Frontal cortex (tissue), 4 donors: Measurements from ENCODE around the gene RBPJL. TPM values are rescaled to one million over a fixed set of nuclear protein-coding genes. Genes with fewer than 3 reads are reported as not detected.

ENCODE experiments used
- DNase-seq, 2 donors: peaks; one replicate each; pipeline ENCODE4 v3.0.0; 2012; ENCODE audit warnings: low spot score in 2 of 2
- FAIRE-seq: peaks from 2 replicates; lab custom pipeline; 2012; peaks lifted over from hg19 to GRCh38; lab: Jason Lieb, UNC
- total RNA-seq: library from RNA; depleted of rRNA; stranded (reverse); fragments of >200 nt; gene quantifications from one replicate; pipeline ENCODE4 v1.2.3, GENCODE V29; 2014
- donor health status: control.
- donor health status: control.
- donor health status: control.

Gene RBPJL
- total RNA-seq, 1 donor from 2014 or later, result not detected

- DNase-seq, result peak in 1 of 2 donors; percentile 18
- no peak for FAIRE-seq
Measured at GRCh38 chr20:45292343-45292742, 14.3 kb upstream of the RBPJL start.

- no peak for FAIRE-seq
- DNase-seq, result peak; percentile 78 to 82
Measured at GRCh38 chr20:45293041-45294002, 13.3 kb upstream of the RBPJL start.

- FAIRE-seq (no peak), DNase-seq (no peak)
Measured at GRCh38 chr20:45294003-45294368, 12.7 kb upstream of the RBPJL start.

GRCh38 chr20:45294659-45295058, 12.0 kb upstream of the RBPJL start:
- FAIRE-seq (no peak), DNase-seq (no peak)

- FAIRE-seq, result no peak
- peak in 1 of 2 donors; percentile 6 for DNase-seq
Measured at GRCh38 chr20:45297786-45298497, 8.7 kb upstream of the RBPJL start.

GRCh38 chr20:45299786-45300185, 6.9 kb upstream of the RBPJL start:
- FAIRE-seq (no peak), DNase-seq (no peak)

- no peak for FAIRE-seq
- DNase-seq, result peak in 1 of 2 donors; percentile 4
Measured at GRCh38 chr20:45300961-45301360, 5.7 kb upstream of the RBPJL start.

- no peak for FAIRE-seq
- DNase-seq, result no peak
Measured at GRCh38 chr20:45301824-45302271, 4.8 kb upstream of the RBPJL start.

GRCh38 chr20:45303586-45304463, 2.8 kb upstream of the RBPJL start:
- DNase-seq (no peak), FAIRE-seq (no peak)

- FAIRE-seq (no peak), DNase-seq (peak in 1 of 2 donors; percentile 6)
Measured at GRCh38 chr20:45304464-45304999, 2.1 kb upstream of the RBPJL start.

- peak in 1 of 2 donors; percentile 18 for DNase-seq
Measured at GRCh38 chr20:45305262-45305661, 1.4 kb upstream of the RBPJL start.

GRCh38 chr20:45307076-45307640, 518 bp downstream of the RBPJL start:
- FAIRE-seq, result no peak
- no peak for DNase-seq

More at GRCh38 chr20:45305262-45305661, 1.4 kb upstream of the RBPJL start:
- FAIRE-seq, result no peak

GRCh38 chr20:45308117-45308778, 1.6 kb downstream of the RBPJL start, which contains the start of gene MATN4:
Gene MATN4 (minus strand): TSS chr20:45308299. CDS start chr20:45305582, 2,717 bp downstream.
- peak in 1 of 2 donors; percentile 14 for DNase-seq
- no peak for FAIRE-seq

GRCh38 chr20:45309075-45309474, 2.4 kb downstream of the RBPJL start:
- no peak for FAIRE-seq
- DNase-seq, result no peak

- FAIRE-seq (no peak), DNase-seq (peak; percentile 64 to 80)
Measured at GRCh38 chr20:45311589-45312211, 5.1 kb downstream of the RBPJL start.

- DNase-seq (peak in 1 of 2 donors; percentile 6), FAIRE-seq (no peak)
Measured at GRCh38 chr20:45312241-45312640, 5.6 kb downstream of the RBPJL start.

GRCh38 chr20:45313065-45313695, 6.5 kb downstream of the RBPJL start:
- FAIRE-seq (no peak), DNase-seq (peak in 1 of 2 donors; percentile 24)

- DNase-seq (peak in 1 of 2 donors; percentile 8), FAIRE-seq (no peak)
Measured at GRCh38 chr20:45313943-45314342, 7.3 kb downstream of the RBPJL start.
